ENCODE data around the gene RWDD1.

The RWDD1 gene

GRCh38 chr6:116633685-116634084 is 62.4 kb downstream of the RWDD1 start:
- no peak for DNase-seq (ENCODE audit: low read depth)
- peak; percentile 21 for TF ChIP-seq CTCF (IDR thresholded peaks at IDR 0.05; ENCODE audit: control insufficient read depth, insufficient read depth, low read depth, low read length, missing control alignments)
- H3K4me3 ChIP-seq (ENCODE audit: control insufficient read depth, low read depth, low read length): no peak overlapping the region

Measured in AG09309 (cell line).